ENCODE results near the gene FMNL2.

- no peak for TF ChIP-seq CTCF (IDR thresholded peaks at IDR 0.05; ENCODE audit: insufficient read depth, low read length, poor library complexity, severe bottlenecking)
- no peak for TF ChIP-seq EZH2phosphoT487 (conservative IDR thresholded peaks at IDR 0.05; ENCODE audit: low read length)
These were observed 59.4 kb downstream of the FMNL2 start for GRCh38 chr2:152394326-152394725.

Data from SU-DHL-6 (cell line).